Duodenal mucosa (tissue), 2 donors: ENCODE measurements around the gene OBSCN.

ENCODE experiments used
- H3K27ac ChIP-seq: one replicate; pipeline ENCODE4 v1.7.0; 2013; ENCODE audit warnings: low read depth, low read length
- H3K27me3 ChIP-seq, 2 donors: one replicate each; pipeline ENCODE4 v1.7.0; 2013; ENCODE audit warnings: low read length in 2 of 2, control low read depth in 1 of 2; ENCODE audit not compliant: insufficient read depth in 2 of 2, control insufficient read depth in 1 of 2
- H3K36me3 ChIP-seq, 2 donors: one replicate each; pipeline ENCODE4 v1.7.0; 2013; ENCODE audit warnings: low read length in 2 of 2, control low read depth in 1 of 2; ENCODE audit not compliant: insufficient read depth in 2 of 2, control insufficient read depth in 1 of 2
- H3K4me1 ChIP-seq, 2 donors: one replicate each; pipeline ENCODE4 v1.7.0; 2013; ENCODE audit warnings: low read length in 2 of 2, control low read depth in 1 of 2; ENCODE audit not compliant: insufficient read depth in 2 of 2, control insufficient read depth in 1 of 2
- H3K4me3 ChIP-seq, 2 donors: one replicate each; pipeline ENCODE4 v1.7.0; 2013; ENCODE audit warnings: low read length in 2 of 2, low read depth in 1 of 2
- H3K9ac ChIP-seq, 2 donors: one replicate each; pipeline ENCODE4 v1.7.0; 2013; ENCODE audit warnings: low read length in 2 of 2, low read depth in 1 of 2
- H3K9me3 ChIP-seq, 2 donors: one replicate each; pipeline ENCODE4 v1.7.0; 2013; ENCODE audit warnings: low read length in 2 of 2, control low read depth in 1 of 2; ENCODE audit not compliant: control insufficient read depth in 1 of 2

The OBSCN gene

DNA sequence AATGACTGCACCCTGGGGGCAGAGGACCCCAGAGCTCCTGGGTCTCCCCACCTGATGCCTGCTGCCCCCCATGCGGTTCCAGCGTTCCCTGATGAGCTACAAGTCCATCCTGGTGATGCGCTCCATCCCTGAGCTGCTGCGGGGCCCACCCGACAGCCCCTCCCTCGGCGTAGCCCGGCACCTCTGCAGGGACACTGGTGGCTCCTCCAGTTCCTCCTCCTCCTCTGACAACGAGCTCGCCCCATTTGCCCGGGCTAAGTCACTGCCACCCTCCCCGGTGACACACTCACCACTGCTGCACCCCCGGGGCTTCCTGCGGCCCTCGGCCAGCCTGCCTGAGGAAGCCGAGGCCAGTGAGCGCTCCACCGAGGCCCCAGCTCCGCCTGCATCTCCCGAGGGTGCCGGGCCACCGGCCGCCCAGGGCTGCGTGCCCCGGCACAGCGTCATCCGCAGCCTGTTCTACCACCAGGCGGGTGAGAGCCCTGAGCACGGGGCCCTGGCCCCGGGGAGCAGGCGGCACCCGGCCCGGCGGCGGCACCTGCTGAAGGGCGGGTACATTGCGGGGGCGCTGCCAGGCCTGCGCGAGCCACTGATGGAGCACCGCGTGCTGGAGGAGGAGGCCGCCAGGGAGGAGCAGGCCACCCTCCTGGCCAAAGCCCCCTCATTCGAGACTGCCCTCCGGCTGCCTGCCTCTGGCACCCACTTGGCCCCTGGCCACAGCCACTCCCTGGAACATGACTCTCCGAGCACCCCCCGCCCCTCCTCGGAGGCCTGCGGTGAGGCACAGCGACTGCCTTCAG lies 163.3 kb downstream of the OBSCN start:
- peaks cover 0 to 8% of the 10 kb centered on the region in 2 donors for H3K4me1 ChIP-seq
- no peaks in the 10 kb centered on the region for H3K9me3 ChIP-seq
- H3K27ac ChIP-seq = no peak overlapping the region
- no peaks in the 10 kb centered on the region for H3K36me3 ChIP-seq
- peaks cover 6 to 15% of the 10 kb centered on the region in 2 donors for H3K27me3 ChIP-seq
- H3K9ac ChIP-seq = no peak overlapping the region
- no peak overlapping the region for H3K4me3 ChIP-seq

DNA sequence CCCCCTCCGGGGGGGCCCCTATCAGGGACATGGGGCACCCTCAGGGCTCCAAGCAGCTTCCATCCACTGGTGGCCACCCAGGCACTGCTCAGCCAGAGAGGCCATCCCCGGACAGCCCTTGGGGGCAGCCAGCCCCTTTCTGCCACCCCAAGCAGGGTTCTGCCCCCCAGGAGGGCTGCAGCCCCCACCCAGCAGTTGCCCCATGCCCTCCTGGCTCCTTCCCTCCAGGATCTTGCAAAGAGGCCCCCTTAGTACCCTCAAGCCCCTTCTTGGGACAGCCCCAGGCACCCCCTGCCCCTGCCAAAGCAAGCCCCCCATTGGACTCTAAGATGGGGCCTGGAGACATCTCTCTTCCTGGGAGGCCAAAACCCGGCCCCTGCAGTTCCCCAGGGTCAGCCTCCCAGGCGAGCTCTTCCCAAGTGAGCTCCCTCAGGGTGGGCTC lies 163.9 kb downstream of the OBSCN start:
- no peaks in the 10 kb centered on the region for H3K36me3 ChIP-seq

DNA sequence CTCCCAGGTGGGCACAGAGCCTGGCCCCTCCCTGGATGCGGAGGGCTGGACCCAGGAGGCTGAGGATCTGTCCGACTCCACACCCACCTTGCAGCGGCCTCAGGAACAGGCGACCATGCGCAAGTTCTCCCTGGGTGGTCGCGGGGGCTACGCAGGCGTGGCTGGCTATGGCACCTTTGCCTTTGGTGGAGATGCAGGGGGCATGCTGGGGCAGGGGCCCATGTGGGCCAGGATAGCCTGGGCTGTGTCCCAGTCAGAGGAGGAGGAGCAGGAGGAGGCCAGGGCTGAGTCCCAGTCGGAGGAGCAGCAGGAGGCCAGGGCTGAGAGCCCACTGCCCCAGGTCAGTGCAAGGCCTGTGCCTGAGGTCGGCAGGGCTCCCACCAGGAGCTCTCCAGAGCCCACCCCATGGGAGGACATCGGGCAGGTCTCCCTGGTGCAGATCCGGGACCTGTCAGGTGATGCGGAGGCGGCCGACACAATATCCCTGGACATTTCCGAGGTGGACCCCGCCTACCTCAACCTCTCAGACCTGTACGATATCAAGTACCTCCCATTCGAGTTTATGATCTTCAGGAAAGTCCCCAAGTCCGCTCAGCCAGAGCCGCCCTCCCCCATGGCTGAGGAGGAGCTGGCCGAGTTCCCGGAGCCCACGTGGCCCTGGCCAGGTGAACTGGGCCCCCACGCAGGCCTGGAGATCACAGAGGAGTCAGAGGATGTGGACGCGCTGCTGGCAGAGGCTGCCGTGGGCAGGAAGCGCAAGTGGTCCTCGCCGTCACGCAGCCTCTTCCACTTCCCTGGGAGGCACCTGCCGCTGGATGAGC lies 164.5 kb downstream of the OBSCN start:
- no peak overlapping the region for H3K27ac ChIP-seq
- H3K36me3 ChIP-seq = no peaks in the 10 kb centered on the region
- no peak overlapping the region for H3K4me3 ChIP-seq
- H3K9ac ChIP-seq = no peak overlapping the region
- no peaks in the 10 kb centered on the region for H3K9me3 ChIP-seq
- H3K27me3 ChIP-seq = peaks cover 6 to 9% of the 10 kb centered on the region in 2 donors
- peaks cover 0 to 8% of the 10 kb centered on the region in 2 donors for H3K4me1 ChIP-seq

More for the DNA sequence above, 163.9 kb downstream of the OBSCN start:
- no peak overlapping the region for H3K4me3 ChIP-seq
- no peaks in the 10 kb centered on the region for H3K9me3 ChIP-seq
- no peak overlapping the region for H3K27ac ChIP-seq
- H3K27me3 ChIP-seq = peaks cover 6 to 10% of the 10 kb centered on the region in 2 donors
- H3K9ac ChIP-seq = no peak overlapping the region
- peaks cover 0 to 8% of the 10 kb centered on the region in 2 donors for H3K4me1 ChIP-seq

DNA sequence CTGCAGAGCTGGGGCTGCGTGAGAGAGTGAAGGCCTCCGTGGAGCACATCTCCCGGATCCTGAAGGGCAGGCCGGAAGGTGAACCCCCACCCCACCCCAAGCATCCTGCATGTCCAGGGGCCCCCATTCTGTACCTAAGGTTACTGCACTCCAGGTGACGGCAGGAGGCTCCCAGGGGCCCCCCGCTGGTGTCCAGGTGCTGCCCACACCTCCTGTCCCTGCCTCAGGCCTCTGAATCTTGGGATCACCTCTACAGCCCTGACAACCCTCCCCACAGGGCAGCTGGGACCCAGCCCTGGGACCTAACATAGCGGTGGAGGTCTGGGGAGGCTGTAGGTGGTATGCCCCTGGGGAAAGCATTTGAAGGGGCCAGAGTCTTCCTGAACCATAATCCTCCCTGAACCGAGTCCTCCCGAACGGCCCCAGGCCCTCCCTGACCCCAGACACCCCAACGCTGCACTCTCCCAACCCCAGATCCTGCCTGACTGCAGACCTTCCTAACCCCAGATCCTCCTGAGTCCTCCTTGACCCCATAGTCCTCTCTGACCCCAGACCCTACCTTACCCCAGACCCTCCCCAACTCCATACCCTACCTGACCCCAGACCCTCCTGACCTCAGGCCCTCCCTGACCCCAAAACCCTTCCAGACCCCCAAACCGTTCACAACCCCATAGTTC lies 165.3 kb downstream of the OBSCN start:
- H3K9me3 ChIP-seq = no peaks in the 10 kb centered on the region
- peaks cover 6 to 9% of the 10 kb centered on the region in 2 donors for H3K27me3 ChIP-seq
- no peak overlapping the region for H3K9ac ChIP-seq
- H3K4me3 ChIP-seq = no peak overlapping the region
- H3K27ac ChIP-seq = no peak overlapping the region
- no peaks in the 10 kb centered on the region for H3K36me3 ChIP-seq
- H3K4me1 ChIP-seq = peaks cover 0 to 11% of the 10 kb centered on the region in 2 donors

DNA sequence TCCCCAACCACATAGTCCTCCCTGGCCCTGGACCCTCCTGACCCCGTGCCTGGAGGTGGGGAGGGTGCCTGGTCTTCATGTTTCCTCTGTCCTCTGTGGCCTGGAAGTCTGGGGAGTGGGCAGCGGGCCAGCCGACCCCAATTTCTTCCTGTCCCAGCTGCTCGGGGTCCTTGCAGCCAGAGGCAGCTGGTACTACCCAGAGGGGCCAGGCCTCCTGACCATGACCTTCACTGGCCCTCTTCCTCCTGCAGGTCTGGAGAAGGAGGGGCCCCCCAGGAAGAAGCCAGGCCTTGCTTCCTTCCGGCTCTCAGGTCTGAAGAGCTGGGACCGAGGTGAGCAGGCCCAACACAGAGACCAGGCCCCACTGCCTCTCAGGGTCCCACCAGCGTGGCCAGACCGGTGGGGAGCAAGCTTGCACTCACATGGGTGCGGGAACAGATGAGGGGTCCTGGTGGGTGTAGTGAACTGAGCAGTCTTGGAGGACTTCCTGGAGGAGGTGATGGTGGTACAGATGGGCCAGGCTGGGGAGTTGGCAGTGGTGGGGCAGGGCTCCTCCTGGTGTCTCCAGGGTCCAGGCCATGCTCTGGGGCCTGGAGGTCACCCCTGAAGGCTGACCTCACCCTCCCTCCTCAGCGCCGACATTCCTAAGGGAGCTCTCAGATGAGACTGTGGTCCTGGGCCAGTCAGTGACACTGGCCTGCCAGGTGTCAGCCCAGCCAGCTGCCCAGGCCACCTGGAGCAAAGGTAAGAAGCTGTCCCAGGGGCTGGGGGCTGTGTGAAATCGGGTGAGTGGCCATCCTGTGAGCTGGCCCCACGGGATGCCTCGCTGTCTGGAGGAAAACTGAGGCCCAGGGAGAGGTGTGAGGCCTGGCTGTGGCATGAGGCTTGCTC lies 166.1 kb downstream of the OBSCN start:
- H3K4me3 ChIP-seq = no peak overlapping the region
- peaks cover 0 to 15% of the 10 kb centered on the region in 2 donors for H3K4me1 ChIP-seq
- no peak overlapping the region for H3K27ac ChIP-seq
- peaks cover 6 to 8% of the 10 kb centered on the region in 2 donors for H3K27me3 ChIP-seq
- no peaks in the 10 kb centered on the region for H3K36me3 ChIP-seq
- H3K9ac ChIP-seq = no peak overlapping the region
- H3K9me3 ChIP-seq = no peaks in the 10 kb centered on the region

DNA sequence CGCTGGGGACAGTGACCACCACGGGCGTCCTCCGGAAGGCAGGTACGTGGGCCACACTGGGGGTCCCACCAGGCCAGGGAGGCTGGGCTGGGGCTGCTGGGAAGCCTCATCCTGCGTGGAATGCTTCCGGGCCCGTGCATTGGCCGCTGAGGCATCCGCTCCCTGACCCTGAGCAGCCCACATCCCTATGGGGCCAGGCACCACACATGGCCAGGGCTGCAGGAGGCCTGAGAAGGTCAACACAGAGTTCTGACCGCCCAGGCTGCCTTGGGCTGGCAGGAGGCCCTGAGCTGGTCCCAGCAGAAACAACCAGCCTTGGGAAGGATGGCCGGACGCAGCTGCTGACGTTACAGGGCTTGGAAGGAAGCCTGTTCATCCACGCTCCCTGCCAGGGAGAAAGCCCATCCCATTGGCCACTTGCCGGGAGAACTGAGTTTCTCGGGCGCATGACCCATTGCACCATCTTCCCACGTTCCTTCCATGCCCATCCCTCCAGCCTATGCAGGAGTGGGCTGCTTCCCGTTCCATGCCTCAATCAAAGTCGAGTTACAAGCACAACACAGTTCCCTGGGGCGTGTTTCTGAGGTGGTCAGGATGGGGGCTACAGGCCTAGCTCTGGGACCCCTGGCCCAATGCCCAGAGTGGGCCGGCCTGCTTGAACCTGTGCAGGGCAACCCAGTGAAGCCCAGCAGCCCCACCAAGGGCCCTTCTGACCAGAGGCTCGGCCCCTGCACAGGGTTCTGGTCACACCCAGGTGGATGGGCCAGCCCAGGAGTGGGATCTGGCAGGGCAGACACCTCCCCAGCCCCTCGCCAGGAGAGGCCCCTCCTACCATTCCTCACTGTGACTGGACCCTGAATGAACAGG lies 167.1 kb downstream of the OBSCN start:
- no peak overlapping the region for H3K27ac ChIP-seq
- H3K4me1 ChIP-seq = peaks cover 0 to 21% of the 10 kb centered on the region in 2 donors
- H3K36me3 ChIP-seq = no peaks in the 10 kb centered on the region
- no peaks in the 10 kb centered on the region for H3K9me3 ChIP-seq
- peaks cover 10 to 13% of the 10 kb centered on the region in 2 donors for H3K27me3 ChIP-seq
- H3K9ac ChIP-seq = no peak overlapping the region
- no peak overlapping the region for H3K4me3 ChIP-seq

DNA sequence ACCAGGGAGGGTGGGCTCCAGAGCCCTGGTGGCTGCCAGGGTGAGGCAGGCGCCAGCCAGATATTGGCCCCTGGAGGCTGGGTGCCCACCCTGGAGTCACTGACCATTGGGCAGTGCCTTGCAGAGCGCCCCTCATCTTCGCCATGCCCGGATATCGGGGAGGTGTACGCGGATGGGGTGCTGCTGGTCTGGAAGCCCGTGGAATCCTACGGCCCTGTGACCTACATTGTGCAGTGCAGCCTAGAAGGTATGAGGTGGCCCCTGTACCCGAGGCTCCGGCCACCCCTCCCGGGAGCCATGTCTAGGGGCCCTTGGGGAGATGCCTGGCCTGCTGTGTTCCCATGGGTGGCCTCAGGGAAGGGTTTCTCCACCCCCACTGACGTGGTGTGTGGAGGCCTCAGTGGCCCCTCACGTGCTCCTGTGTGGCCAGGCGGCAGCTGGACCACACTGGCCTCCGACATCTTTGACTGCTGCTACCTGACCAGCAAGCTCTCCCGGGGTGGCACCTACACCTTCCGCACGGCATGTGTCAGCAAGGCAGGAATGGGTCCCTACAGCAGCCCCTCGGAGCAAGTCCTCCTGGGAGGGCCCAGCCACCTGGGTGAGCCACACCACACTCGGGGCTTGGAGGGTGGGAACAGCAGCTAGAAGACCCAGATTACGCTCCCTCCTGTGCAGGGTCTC lies 167.9 kb downstream of the OBSCN start:
- Histone ChIP-seq H3K27ac (no peak overlapping the region), H3K27me3 (peaks cover 10 to 13% of the 10 kb centered on the region in 2 donors), H3K9ac (no peak overlapping the region), H3K36me3 (no peaks in the 10 kb centered on the region), H3K9me3 (no peaks in the 10 kb centered on the region), H3K4me1 (peaks cover 0 to 21% of the 10 kb centered on the region in 2 donors), H3K4me3 (no peak overlapping the region)

DNA sequence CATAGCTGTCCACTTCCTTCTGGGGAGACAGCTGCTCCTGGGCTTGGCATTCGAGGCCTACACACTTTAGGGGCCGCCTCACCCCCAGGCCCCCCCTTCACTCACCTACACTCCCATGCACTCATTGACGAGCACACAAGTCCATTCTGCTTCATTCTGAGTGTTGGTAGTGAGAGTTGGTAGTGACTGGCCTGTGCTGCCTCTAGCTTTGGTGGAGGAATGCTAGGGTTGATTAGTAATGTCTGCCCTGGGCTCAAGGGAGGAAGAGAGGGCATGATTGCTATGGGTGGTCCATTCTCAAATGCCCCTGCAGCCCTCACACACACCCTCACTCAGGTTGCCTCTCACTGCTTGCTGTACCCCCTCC lies 168.4 kb downstream of the OBSCN start:
- Histone ChIP-seq H3K36me3 (no peaks in the 10 kb centered on the region), H3K27ac (no peak overlapping the region), H3K27me3 (peaks cover 6 to 13% of the 10 kb centered on the region in 2 donors), H3K9ac (no peak overlapping the region), H3K9me3 (no peaks in the 10 kb centered on the region), H3K4me3 (no peak overlapping the region), H3K4me1 (peaks cover 0 to 21% of the 10 kb centered on the region in 2 donors)
